Measurements from ENCODE around the gene IFNL1.
A peak's percentile ranks its signal among the peaks of the same experiment; 100 is the strongest.
"Not testable (repeated sequence)": the region's sequence is repeated elsewhere in the genome, so short reads cannot be mapped to it uniquely, and the experiment has no call there.

Gene IFNL1

GRCh38 chr19:39328046-39328705, 32.0 kb downstream of the IFNL1 start:
- peak; percentile 38 to 84 (median 62) for DNase-seq (ENCODE audit: low read depth in 3 of 3, low spot score in 1 of 3)

DNA sequence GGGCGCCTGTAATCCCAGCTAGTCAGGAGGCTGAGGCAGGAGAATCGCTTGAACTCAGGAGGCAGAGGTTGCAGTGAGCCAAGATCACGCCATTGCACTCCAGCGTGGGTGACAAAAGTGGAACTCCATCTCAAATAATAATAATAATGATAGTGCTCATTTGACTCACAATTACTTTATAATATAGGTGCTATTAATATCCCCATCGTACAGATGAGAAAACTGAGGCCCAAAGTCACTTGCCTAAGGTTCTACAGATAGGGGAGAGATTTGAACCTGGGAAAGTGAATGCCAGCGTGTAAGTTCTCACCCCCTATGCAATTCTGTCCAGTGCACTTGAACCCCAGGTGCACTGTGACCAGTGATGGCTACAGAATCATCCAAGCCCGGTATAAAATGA, 33.7 kb downstream of the IFNL1 start:
- no peak for DNase-seq (ENCODE audit: low read depth in 3 of 3, low spot score in 1 of 3)

DNA sequence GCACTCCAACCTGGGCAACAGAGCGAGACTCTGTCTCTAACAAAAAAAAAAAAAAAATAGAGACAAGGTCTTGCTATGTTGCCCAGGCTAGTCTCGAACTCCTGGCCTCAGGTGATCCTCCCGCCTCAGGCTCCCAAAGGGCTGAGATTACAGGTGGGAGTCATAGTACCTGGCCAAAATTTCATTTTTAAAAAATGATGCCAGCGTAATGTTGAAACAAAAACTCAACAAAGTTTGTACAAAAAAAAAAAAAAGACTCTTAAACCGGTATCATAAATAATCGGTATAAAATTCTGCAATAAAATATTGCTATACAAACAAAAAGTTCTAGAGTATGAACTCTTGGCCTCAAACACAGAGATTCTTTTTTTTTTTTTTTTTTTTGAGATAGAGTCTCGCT, 36.1 kb downstream of the IFNL1 start:
- DNase-seq (ENCODE audit: low read depth in 3 of 3, low spot score in 1 of 3) = no peak

DNA sequence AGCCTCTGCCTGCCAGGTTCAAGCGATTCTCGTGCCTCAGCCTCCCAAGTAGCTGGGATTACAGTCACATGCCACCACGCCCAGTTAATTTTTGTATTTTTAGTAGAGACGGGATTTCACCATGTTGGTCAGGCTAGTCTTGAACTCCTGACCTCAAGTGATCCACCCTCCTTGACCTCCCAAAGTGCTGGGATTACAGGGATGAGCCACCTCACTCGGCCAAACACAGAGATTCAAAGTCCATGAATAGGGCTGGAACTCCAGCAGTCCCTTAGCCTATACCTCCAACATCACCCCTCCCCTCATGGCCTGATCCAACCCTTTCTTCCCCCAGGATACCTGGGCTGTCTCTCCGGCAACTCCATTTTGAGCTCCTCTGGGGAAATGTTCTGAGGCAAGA, 36.5 kb downstream of the IFNL1 start:
- DNase-seq (ENCODE audit: low read depth in 3 of 3, low spot score in 1 of 3) = not testable (repeated sequence)

DNA sequence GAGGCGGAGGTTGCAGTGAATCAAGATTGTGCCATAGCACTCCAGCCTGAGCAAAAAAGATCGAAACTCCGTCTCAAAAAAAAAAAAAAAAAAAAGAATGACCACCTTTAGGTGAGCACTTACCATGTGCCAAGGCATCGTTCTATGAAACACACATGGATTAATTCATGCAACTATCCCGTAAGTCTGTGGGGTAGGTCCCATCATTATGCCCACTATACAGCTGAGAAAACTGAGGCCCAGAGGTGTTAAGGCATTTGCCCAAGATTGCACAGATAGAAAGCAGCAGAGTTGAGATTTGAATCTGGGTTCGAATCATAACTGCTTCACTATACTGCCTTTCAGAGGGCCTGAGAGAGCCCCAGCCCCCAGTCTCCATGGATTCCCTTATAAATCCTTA, 37.3 kb downstream of the IFNL1 start:
- no peak for DNase-seq (ENCODE audit: low read depth in 3 of 3, low spot score in 1 of 3)

- no peak for DNase-seq (ENCODE audit: low read depth in 3 of 3, low spot score in 1 of 3)
These were observed 38.3 kb downstream of the IFNL1 start for GRCh38 chr19:39334444-39334976.

- no peak for DNase-seq (ENCODE audit: low read depth in 3 of 3, low spot score in 1 of 3)
These were observed 39.0 kb downstream of the IFNL1 start for GRCh38 chr19:39335168-39335548.

- DNase-seq (ENCODE audit: low read depth in 3 of 3, low spot score in 1 of 3) = no peak
These were observed 40.3 kb downstream of the IFNL1 start for GRCh38 chr19:39336483-39336882.

DNA sequence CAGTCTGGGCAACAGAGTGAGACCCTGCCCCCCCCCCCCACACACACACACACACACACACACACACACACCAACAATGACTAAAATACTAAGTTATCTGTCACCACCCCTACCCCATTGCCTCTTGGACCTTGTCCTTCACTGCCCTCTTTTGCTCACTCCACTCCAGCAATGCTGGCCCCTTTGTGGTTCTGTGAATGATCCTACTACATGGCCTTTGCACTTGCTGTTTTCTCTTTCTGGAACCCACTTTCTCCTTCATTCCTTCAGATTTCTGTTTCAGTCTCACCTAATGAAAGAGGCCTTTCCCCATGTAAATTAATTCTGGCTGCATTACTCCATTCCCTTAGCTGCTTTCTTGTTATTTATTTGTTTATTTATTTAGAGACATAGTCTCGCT, 43.5 kb downstream of the IFNL1 start:
- no peak for DNase-seq (ENCODE audit: low read depth in 3 of 3, low spot score in 1 of 3)

DNA sequence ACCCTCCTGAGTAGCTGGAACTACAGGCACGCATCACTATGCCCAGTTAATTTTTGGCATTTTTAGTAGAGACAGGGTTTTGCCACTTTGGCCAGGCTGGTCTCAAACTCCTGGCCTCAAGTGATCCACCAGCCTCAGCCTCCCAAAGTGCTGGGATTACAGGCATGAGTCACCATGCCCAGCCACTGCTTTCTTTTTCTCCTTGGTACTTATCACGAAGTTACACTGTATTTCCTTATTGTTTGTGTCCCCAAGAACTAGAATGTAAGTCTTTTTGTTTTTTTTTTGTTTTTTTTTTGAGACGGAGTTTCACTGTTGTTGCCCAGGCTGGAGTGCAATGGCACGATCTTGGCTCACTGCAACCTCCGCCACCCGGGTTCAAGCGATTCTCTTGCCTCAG, 43.9 kb downstream of the IFNL1 start:
- DNase-seq (ENCODE audit: low read depth in 3 of 3, low spot score in 1 of 3) = not testable (repeated sequence)

GRCh38 chr19:39341129-39341718, 45.0 kb downstream of the IFNL1 start:
- no peak for DNase-seq (ENCODE audit: low read depth in 3 of 3, low spot score in 1 of 3)

DNA sequence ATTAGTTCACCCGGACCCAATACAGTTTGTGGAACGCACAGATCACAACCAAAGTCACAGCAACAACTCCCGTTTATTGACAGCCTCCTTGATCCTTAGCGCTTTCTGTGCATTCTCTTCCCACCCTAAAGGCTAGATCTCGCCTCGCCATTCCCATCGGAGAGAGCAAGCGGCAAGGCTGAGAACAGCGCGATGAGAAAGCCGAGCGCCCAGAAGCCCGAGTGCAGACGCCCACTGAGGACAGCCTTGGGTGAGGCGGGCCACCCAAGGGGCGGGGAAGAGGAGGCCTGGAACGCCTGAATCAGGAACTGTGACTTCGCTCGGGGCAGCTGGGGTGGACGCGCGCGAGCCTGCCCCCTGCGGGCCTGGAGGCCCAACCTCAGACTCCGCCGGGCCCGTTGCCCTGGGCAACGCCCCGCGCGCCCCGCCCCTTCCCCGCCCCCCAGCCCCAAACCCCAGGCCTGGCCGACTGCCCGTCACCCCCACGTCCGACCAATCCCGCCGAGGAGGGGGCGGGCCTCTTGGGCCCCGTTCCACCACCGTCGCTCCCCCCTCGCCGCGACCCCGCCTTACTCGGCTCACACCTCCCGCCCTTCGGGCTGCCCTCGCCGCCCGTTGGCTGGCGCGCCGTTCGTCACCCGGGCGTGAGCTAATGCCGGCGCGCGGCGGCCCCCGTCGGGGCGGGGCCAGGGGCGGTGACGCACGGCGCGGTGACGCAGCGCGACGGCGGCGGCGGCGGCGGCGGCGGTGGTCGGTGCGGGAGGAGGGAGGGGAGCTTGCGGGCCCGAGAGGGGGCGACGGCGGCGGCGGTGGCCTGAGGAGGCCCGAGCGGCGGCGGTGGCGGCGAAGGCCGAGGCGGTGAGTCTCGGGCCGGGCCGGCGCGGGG, 45.8 kb downstream of the IFNL1 start, which contains the start of gene SAMD4B:
SAMD4B (plus strand) TSS at position 703 of the 886 bp plus-strand sequence. CDS start 14,473 bp downstream, outside the sequence.
- peak; percentile 97 to 100 (median 99) for DNase-seq (ENCODE audit: low read depth in 3 of 3, low spot score in 1 of 3)

GRCh38 chr19:39342647-39343305, 46.6 kb downstream of the IFNL1 start:
- no peak for DNase-seq (ENCODE audit: low read depth in 3 of 3, low spot score in 1 of 3)

GRCh38 chr19:39345956-39346355, 49.7 kb downstream of the IFNL1 start:
- no peak for DNase-seq (ENCODE audit: low read depth in 3 of 3, low spot score in 1 of 3)

- DNase-seq (ENCODE audit: low read depth in 3 of 3, low spot score in 1 of 3) = no peak
These were observed 51.3 kb downstream of the IFNL1 start for GRCh38 chr19:39347332-39348164.

Measured in stimulated activated CD4-positive, alpha-beta T cell treated with anti-CD3 and anti-CD28 coated beads, TNF-alpha, amount 100 ng/mL, for 1 hour (primary cell).